DOHH2 (cell line): ENCODE measurements around the gene DNMT3A.

Source experiments
- H3F3A ChIP-seq: fragments of 200-600 bp; sonication (generic), shearing (Covaris generic); 2 replicates; pipeline ENCODE4 v1.6.0; 2016; ENCODE audit warnings: antibody characterized with exemption, mild to moderate bottlenecking; ENCODE audit not compliant: control insufficient read depth, insufficient read depth
- H3K27ac ChIP-seq: fragments of 200-600 bp; sonication (generic); 2 replicates; pipeline ENCODE4 v1.5.1; 2014; ENCODE audit warnings: low read depth, mild to moderate bottlenecking, low read length, moderate library complexity
- H3K27me3 ChIP-seq: fragments of 200-600 bp; sonication (generic); 2 replicates; pipeline ENCODE4 v1.6.1; 2014; ENCODE audit warnings: mild to moderate bottlenecking, low read length, mixed read lengths; ENCODE audit not compliant: control insufficient read depth
- H3K36me3 ChIP-seq: fragments of 200-600 bp; sonication (generic); 2 replicates; pipeline ENCODE4 v1.6.1; 2014; ENCODE audit warnings: mild to moderate bottlenecking, low read length, moderate library complexity, mixed read lengths; ENCODE audit not compliant: control insufficient read depth
- H3K4me1 ChIP-seq: fragments of 200-600 bp; sonication (generic); 2 replicates; pipeline ENCODE4 v1.6.1; 2014; ENCODE audit warnings: mild to moderate bottlenecking, low read length, mixed read lengths; ENCODE audit not compliant: control insufficient read depth
- H3K4me2 ChIP-seq: fragments of 200-600 bp; sonication (generic); 2 replicates; pipeline ENCODE4 v1.6.0; 2014; ENCODE audit warnings: mild to moderate bottlenecking, low read length, moderate library complexity
- H3K4me3 ChIP-seq: fragments of 200-600 bp; sonication (generic); 2 replicates; pipeline ENCODE4 v1.5.1; 2014; ENCODE audit warnings: mild to moderate bottlenecking, low read length, mixed read lengths
- H3K79me2 ChIP-seq: fragments of 200-600 bp; sonication (generic); 2 replicates; pipeline ENCODE4 v1.6.1; 2014; ENCODE audit warnings: mild to moderate bottlenecking, low read length, mixed read lengths; ENCODE audit not compliant: control insufficient read depth
- H3K9me2 ChIP-seq: fragments of 200-600 bp; sonication (generic); replicated peaks from 2 replicates; pipeline ENCODE4 v1.6.1; 2014; ENCODE audit warnings: mild to moderate bottlenecking, low read length, mixed read lengths; ENCODE audit not compliant: control insufficient read depth
- H3K9me3 ChIP-seq: fragments of 200-600 bp; sonication (generic); 2 replicates; pipeline ENCODE4 v1.6.1; 2014; ENCODE audit warnings: antibody characterized with exemption, low read length, mixed read lengths; ENCODE audit not compliant: control insufficient read depth, insufficient read depth
- H4K20me1 ChIP-seq: fragments of 200-600 bp; sonication (generic); 2 replicates; pipeline ENCODE4 v1.6.0; 2014; ENCODE audit warnings: low read depth, mild to moderate bottlenecking, antibody characterized with exemption, low read length, moderate library complexity; ENCODE audit not compliant: control insufficient read depth, insufficient read depth
- CTCF ChIP-seq: fragments of 200-600 bp; sonication (generic); IDR thresholded peaks from one replicate; pipeline ENCODE4 v1.5.1; 2014; ENCODE audit warnings: antibody characterized with exemption, mild to moderate bottlenecking, low read depth, low read length; ENCODE audit not compliant: poor library complexity, severe bottlenecking
- EZH2phosphoT487 ChIP-seq: fragments of 200-600 bp; sonication (generic); IDR thresholded peaks from 2 replicates; pipeline ENCODE4 v1.6.1; 2017; ENCODE audit warnings: borderline replicate concordance, mild to moderate bottlenecking, antibody characterized with exemption, low read length, moderate library complexity, mixed read lengths

DNMT3A gene

GRCh38 chr2:25187729-25188350, 153.9 kb downstream of the DNMT3A start:
- TF ChIP-seq CTCF = no peak
- no peak for TF ChIP-seq EZH2phosphoT487
- Histone ChIP-seq H3K79me2 (no peaks in the 10 kb centered on the region), H3K4me2 (no peak overlapping the region), H4K20me1 (no peaks in the 10 kb centered on the region), H3K9me2 (no peaks in the 10 kb centered on the region), H3K27ac (no peak overlapping the region), H3K4me1 (peaks cover 13% of the 10 kb centered on the region), H3K36me3 (no peaks in the 10 kb centered on the region), H3K27me3 (peaks cover 10% of the 10 kb centered on the region), H3K9me3 (no peaks in the 10 kb centered on the region), H3K4me3 (no peak overlapping the region), H3F3A (no peaks in the 10 kb centered on the region)

- no peak overlapping the region for H3K27ac ChIP-seq
- no peaks in the 10 kb centered on the region for H4K20me1 ChIP-seq
- no peaks in the 10 kb centered on the region for H3K36me3 ChIP-seq
- H3K9me3 ChIP-seq = no peaks in the 10 kb centered on the region
- TF ChIP-seq EZH2phosphoT487 = no peak
- TF ChIP-seq CTCF = no peak
- H3K4me2 ChIP-seq = no peak overlapping the region
- H3K27me3 ChIP-seq = peaks cover 10% of the 10 kb centered on the region
- no peak overlapping the region for H3K4me3 ChIP-seq
- no peaks in the 10 kb centered on the region for H3K79me2 ChIP-seq
- H3K4me1 ChIP-seq = no peaks in the 10 kb centered on the region
- no peaks in the 10 kb centered on the region for H3K9me2 ChIP-seq
- H3F3A ChIP-seq = no peaks in the 10 kb centered on the region
Measured at GRCh38 chr2:25184254-25184653, 157.5 kb downstream of the DNMT3A start.

GRCh38 chr2:25178976-25179375, 162.7 kb downstream of the DNMT3A start:
- Histone ChIP-seq H3K4me3 (no peak overlapping the region), H3K36me3 (no peaks in the 10 kb centered on the region), H4K20me1 (no peaks in the 10 kb centered on the region), H3K9me3 (no peaks in the 10 kb centered on the region), H3K4me1 (no peaks in the 10 kb centered on the region), H3K79me2 (no peaks in the 10 kb centered on the region), H3K4me2 (no peak overlapping the region), H3K27ac (no peak overlapping the region), H3K27me3 (peaks cover 25% of the 10 kb centered on the region), H3K9me2 (no peaks in the 10 kb centered on the region), H3F3A (no peaks in the 10 kb centered on the region)
- no peak for TF ChIP-seq EZH2phosphoT487
- TF ChIP-seq CTCF = no peak
